Left forelimb (tissue), 1 donor: Measurements from ENCODE around the gene POR.

Experiments used
- DNase-seq: peaks from one replicate; pipeline ENCODE4 v3.0.0-alpha.2; 2018; ENCODE audit warnings: low spot score

The POR gene

DNA sequence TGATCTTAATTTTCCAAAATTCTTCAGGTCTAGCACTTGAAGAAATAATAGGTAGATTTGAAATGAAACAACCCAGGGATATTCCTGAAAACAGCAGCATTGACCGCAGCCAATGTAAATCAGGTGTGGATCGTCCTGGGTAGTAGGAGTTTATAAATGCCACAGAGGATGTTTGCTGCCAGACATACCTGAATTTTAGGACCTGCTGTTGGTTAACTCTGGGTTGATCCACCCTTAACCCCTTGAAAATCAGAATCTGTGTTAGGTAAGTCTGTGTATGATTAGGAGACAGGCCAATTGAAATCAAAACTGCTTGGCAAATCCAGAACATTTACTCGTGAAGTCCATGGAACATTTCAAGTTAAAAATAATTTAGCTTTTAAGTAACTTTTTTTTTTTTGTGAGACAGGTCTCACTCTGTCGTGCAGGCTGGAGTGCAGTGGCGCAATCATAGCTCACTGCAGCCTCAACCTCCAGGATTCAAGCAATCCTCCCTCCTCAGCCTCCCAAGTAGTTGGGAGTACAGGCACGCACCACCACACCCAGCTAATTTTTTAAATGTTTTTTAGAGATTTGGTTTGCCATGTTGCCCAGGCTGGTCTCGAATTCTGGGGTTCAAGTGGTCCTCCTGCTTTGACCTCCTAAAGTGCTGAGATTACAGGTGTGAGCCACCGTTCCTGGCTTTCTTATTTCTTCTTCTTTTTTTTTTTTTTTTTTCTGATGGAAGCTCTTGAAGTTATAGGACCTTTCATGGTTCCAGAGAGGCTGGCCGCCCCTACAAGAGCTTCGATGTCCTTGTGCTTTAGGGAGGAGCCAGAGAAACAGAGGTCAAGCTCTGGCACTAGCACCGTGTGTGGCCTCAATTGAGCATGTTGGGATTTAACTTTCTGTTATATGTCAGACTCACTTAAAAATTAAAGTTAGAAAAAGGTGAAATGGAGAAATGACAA is 2.0 kb downstream of the POR start:
- DNase-seq: no peak

DNA sequence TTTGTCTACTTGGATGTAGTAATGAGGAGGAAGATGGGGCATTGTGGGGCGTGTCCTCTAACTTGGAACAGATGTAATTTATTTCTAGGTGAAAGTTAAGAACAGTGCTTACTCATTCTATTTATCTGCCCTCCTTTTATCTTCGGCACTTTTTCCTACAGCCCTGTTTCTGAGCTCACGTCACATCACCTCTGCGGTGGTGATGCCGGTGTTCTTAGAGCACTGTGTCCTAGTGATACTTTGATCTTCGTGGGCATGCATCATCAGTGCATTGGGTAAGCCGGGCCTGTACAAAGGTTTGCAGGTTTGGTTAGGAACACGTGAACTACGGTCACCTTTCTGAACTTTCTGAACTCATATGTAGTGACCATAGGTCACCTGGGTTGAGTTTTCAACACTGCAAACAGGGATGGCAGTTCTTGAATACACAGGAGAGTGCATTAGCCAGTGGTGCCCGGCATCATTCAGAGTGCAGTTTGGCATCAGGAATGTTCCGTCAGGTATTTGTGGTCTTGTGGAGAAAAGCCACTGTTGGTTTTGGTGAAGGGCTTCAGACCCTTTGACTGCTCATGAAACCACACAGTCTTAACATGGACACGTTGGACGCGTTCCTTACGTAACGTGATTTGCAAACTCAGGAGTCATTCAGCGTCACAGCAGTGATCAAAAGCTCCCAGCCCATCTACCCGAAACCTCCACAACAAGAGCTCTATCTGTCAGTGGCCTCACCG is 5.6 kb downstream of the POR start:
- DNase-seq: no peak

DNA sequence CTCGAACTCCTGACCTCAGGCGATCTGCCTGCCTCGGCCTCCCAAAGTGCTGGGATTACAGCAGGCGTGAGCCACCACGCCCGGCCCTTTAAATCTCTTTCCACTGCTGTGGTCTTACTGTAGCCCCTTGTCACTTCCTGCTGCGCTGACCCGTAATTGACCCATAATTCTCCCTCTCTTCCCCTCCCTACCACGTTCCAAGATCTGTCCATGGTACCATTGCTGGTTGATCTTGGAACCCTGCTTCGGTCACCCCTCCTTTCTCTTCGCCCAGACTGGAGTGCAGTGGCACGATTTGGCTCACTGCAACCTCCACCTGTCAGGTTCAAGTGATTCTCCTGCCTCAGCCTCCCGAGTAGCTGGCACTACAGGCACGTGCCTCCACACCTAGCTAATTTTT is 6.5 kb downstream of the POR start:
- no peak for DNase-seq

DNA sequence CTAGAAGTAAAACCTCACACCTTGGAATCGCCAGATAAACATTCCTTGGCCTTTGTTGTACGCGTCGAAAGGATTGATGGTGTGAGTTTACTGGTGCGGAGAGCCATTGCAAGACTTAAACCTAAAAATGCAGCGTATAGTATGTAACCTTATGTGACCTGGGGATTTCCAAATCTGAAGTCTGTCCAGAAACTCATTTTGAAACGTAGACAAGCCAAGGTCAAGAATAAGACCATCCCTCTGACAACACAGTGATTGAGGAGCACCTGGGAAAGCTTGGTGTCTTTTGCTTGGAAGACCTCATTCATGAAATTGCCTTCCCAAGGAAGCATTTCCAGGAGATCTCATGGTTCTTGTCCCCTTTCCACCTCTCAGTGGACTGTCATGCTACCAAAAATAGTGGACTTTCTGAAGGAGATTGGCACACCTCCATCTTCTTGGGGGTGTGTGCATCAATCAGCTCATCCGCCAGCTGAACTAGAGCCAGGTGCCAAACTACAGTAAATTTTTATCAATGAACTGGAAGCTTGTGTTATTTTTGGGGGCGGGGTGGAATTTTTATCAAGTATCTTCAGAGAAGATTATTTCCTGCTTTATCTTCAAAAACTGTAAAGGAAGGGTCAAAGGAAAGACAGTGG is 8.1 kb downstream of the POR start:
- no peak for DNase-seq

DNA sequence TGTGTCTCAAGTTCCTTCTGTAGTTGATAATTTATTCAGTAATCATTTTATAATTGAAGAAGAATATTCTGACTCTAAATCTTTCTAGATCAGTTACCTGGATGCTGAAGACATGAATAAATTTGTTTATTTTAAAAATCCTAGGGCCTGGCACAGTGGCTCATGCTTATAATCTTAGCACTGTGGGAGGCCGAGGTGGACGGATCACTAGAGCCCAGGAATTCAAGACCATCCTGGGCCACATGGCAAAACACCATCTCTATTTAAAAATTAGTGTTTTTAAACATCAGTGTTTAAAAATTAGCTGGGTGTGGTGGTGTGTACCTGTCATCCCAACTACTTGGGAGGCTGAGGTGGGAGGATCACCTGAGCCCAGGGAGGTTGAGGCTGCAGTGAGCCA is 9.3 kb downstream of the POR start:
- DNase-seq: no peak

DNA sequence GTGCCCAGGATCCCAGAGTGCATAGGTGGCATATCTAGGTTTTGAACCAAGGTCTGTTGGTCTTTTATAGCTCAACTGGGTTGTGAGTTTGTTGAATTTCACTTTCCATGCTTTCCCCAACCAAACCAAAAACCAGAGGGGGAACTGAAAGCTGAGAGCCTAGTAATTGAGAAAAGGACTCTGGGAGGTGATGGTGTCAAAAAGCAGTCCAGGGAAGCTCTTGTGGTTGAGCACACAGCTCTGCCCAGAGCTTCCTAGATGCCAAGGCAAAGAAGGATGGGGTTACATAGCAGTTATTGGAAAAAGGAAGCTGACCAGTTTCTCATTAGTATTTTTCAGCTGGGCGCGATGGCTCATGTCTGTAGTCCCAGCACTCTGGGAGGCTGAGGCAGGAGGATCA is 9.9 kb downstream of the POR start:
- DNase-seq: no peak

DNA sequence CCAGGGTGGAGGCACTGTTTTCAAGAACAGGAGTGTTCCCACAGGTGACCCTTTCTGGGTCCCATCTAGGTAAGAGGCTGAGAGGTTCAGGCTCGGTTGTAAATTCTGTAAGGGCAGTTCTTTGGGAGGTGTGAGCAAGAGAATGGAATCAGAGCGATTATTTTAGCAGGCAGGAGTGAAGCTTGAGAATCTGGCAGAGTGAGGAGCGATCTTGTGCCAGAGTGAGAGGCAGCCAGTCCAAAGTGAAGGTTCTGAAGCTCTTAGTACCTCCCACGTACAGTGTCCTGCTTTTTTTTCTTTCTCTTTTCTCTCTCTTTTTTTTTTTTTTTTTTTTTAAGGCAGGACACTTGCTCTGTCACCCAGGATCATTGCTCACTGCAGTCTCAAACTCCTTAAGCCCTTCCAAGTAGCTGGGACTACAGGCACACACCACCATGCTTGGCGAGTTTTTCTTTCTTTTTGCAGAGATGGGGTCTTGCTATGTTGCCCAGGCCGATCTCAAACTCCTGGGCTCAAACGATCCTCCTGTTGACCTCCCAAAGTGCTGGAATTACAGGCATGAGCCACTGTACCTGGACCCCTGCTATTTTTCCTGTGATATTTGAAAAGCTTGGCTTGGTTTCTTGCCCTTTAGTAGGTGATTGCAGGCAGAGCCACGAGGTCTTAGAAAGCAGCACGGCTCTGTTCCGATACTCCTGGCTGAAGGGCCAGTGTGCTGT is 10.9 kb downstream of the POR start:
- no peak for DNase-seq

DNA sequence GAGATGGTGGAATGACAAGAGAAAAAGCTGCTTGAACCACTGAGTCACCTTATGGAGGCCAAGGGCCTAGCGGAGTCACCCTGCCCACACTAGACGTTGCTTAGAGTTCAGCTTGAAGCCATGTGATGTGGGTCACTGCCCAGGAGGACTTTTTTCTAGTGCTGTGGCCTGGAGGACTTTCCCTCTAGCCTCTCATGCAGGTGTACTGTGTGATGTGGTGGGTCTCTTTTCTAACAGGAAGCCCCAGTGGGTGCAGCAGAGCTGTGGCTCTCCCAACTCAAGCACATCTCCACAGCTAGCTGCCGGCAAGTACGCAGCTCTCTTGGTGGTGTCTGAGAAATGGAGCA is 13.6 kb downstream of the POR start:
- no peak for DNase-seq

DNA sequence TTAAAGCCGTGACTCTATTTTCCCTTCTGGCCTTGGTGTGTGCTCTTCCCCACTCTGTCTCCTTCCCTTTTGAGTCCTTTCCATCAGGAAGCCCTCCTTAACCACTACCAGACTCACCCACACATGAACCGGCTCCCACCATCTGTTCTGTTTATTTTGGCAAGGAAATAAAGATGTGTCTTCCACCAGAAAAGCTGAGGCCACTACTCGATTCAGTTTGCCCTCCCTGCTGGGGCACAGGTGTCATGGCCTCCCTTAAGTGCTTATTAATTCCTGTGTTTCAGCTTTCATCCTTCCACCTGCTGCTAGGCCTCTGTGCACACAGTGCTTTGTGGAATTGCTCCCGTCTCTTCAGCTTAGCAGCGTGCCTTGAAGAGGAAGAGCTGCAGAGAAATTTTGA is 16.7 kb downstream of the POR start:
- no peak for DNase-seq

DNA sequence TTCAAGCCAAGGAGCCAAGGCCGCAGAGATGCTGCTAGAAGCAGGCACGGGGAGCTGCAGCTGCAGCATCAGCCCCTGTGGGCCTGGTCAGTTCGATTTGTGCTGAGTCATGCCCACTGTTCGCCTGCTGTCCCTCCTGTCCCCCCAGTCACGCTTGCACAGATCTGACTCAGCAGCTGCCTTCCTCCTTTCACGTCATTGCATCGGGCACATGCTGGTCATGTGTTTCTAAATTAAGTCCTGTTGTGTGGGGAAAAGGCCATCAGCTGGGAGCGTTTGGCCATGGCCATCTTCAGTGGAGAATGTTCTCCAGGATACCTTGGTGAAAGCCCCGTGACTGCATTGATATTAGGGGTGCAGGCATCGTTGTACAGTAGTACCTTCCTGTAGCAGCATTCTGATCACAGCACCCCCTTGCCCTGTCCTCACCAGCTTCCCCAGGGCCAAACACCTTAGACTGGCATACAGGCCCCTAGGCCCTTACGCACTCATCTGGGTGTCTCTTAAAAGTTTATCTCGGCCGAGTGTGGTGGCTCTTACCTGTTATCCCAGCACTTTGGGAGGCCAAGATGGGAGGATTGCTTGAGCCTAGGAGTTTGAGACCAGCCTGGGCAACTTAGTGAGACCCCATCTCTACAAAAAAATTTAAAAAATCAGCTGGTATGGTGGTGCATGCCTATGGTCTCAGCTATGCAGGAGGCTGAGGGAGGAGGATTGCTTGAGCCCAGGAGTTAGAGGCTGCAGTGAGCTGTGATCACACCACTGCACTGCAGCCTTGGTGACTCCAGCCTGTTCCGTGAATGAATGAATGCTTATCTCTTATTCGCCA is 23.2 kb downstream of the POR start:
- no peak for DNase-seq

DNA sequence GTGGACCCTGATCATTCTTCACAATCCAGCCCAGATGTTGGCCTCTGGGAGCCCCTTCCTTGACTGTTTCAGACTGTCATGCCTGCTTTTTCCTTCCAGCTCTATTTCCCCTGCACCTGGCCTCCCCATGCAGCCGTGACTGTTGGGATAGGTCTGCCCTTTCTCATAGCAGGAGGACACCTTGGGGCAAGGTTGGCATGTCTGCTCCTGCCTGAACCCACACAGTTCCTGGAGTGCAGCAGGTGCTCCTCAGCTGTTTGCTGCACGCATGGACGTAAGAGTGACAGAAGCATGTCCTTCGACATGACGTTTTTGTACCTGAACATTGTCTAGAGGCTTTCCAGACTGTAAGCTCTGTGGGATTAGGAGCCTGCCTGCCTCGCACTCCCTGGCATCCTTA is 24.0 kb downstream of the POR start:
- DNase-seq: no peak

DNA sequence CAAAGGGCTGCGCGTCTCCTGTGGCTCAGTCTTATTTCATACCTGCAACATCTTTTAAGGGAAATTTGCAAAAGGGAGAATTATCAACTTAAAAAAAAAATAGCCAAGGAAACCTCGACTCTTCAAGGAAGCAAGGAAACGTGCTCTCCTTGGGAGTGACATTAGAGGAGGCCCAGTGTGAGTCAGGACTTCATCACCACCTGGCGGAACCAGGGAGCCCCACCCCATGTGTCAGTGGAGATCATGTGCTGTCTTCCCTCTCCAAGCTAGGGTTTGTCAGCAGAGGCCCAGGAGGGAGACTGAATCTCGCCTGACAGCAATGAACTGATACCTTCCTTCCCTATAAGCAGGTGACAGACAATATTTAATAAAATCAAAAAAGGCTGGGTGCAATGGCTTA is 28.9 kb downstream of the POR start:
- no peak for DNase-seq

DNA sequence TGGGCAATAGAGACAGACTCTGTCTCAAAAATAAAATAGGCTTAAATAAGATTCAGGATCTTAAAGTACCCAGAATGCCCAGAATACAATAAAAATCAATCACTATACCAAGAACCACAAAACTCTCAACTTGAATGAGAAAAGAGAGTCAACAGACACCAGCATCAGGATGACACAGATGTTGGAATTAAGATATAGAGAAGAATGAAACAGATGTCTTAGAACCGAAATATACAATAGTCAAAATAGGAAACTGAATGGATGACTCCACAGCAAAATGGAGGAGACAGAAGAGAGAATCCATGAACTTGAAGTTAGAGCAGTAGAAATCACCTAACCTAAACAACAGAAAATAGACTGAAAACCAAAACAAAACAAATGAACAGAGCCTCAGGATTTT is 29.6 kb downstream of the POR start:
- DNase-seq: no peak

DNA sequence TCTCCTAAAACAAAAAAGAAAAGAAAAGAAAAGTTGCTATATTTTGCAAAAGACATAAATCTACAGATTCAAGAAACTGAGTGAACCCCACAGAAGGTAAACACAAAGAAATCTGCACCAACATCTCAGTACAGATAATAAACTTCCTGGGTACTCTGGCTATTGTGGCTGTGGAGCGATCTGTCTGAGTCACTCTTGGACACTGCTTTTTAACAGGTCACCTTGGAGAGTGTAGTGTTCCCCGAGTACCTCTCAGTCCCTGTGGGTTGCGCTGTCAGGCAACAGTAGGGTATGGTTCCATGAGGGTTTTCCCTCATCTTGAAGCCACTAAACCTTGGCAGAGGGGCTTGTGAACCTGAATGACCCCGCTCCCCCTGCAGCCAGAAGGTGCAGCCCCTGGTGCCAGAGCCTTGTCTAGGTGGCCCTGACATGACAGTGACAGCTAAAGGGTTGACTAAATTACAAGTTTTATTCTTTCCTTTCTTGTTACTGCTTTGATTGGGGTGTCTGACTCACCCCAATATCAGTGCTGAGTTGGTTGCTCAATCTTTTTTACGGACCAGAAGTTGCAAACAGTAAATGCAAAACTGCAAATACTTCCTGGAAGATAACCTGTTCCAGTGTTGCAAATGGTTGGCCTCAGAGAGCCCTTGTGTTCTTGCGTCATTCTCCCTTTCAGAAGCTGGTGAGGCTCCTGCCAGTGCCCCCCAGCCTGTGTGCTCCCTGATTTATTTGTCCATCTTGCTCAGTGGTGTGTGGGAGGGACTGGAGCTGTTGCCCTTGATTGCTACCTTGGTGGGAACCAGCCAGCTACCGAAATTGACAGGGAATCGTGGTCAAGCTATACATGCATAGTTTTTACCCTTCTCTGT is 30.6 kb downstream of the POR start:
- DNase-seq: no peak

DNA sequence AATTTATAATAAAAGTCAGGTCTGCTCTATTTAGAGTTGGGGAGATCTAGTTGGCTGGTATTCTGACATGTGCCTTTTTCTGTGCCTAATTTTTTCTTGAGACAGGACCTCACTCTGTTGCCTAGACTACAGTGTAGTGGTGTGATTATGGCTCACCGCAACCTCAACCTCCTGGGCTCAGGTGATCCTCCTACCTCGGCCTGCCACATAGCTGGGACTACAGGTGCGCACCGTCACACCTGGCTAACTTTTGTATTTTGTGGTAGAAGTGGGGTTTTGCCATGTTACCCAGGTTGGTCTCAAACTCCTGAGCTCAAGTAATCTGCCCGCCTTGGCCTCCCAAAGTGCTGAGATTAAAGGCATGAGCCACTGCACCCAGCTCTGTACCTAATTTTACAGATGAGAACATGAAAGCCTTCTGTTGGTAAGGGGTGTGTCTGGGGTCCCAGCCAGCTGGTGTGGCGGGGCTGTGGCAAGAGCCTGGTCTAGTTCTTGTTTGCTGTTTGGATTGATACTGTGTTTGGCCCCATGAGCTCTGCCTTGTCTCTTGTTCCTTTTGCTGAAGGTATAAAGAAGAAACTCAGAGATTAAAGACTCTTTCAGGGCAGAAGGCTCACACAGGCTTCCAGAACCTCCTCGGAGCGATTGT is 31.4 kb downstream of the POR start:
- DNase-seq: no peak

DNA sequence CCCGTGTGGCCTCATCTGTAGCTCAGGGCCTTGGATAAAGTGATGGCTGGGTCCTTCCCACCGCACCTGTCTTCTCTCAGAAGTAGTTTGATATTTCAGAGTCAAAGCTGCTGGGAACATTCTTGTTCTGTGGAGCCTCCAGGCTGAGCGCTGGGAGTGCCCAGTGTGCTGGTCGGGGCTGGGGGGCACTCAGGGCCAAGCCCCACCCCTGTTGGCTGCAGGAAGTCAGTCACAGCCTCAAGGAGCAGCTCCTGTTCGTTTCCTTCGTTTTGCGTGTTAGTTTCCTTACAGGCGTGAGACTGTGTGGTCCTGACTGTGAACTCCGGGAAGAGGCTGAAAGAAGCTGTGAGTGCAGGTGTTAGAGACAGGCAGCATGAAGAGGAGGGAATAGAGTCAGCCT is 33.2 kb downstream of the POR start:
- DNase-seq: no peak

DNA sequence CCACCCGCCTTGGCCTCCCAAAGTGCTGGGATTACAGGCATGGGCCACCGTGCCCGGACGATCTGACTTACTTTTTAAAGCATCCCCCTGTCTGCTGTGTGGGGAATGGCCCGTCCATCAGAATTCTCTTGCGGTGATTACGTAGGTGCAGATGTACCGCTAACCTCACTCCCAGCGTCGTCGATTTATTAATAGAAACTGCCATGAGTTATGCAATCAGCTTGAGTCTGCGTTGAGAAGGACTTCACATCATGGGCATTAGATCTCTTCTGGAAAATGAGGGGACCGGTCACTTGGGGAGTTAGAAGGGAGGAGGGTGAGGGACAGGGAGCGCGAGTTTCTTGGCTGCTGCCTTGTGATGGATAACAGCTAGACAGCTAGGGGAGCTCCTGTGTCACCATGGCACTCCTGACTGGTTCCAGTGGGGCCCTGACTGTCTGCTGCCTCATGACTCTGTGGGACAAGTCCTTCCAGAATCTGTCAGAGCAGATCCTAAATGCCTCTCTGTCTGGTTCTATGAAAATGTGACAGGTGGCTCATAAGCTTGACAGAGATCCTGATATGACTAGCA is 35.2 kb downstream of the POR start:
- no peak for DNase-seq

DNA sequence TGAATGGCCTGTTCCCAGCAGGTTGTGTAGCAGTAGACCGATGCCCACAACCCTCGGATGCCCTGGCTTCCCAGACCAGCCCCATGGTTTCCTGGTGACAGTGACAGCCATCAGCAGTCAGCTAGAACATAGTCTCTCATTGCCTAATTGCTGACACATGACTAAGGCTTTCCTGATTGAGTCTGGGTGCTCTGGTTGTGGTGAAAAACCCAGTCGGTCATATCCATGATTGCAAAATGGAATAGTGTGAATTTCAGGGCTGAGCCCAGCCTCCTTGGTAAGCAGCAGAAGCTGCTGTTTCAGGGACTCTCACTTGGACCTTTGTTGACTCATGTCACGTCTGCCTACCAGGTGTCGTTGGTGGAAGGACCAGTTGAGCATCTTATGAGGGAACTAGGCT is 36.6 kb downstream of the POR start:
- DNase-seq: no peak

DNA sequence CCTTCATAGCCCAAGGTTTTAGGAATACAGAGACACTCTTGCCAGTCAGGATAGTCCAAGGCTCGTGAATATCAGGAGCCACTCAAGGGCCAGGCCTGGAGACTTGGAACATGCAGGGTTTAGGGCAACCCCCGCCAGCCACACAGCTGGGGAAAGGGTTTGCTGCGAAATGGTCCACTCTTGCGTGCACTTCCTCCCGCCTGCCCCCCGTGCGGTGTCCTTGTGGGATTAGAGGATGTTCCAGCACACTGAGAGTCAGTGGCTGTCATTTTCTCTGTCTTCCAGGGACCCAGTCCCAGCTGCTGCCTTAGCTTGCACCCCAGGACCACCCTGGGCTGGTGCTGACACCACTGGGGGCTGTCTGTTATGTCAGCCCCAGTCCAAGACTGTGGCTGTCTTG is 38.5 kb downstream of the POR start:
- DNase-seq: no peak

DNA sequence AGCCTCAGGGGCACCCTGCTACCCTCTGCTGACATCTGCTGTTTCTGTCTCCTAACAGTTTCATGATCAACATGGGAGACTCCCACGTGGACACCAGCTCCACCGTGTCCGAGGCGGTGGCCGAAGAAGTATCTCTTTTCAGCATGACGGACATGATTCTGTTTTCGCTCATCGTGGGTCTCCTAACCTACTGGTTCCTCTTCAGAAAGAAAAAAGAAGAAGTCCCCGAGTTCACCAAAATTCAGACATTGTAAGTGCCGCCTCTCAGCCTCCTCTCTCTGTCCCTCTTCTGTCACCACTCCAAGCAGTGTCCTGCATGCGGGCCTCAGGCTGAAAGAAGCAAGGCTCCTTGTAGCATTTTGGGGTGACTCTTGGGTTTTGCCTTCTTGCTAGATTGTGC is 39.0 kb downstream of the POR start:
- DNase-seq: no peak
